ENCODE results near the gene MAGI2. TPM values are rescaled to one million over a fixed set of nuclear protein-coding genes. Genes with fewer than 3 reads are reported as not detected.

Gene MAGI2
- total and polyA plus RNA-seq, 2 of the 13 experiments (the other 11 are each of a cell fraction or from before 2014, with no cell fraction given) = 1.5 to 3.8 TPM

DNA sequence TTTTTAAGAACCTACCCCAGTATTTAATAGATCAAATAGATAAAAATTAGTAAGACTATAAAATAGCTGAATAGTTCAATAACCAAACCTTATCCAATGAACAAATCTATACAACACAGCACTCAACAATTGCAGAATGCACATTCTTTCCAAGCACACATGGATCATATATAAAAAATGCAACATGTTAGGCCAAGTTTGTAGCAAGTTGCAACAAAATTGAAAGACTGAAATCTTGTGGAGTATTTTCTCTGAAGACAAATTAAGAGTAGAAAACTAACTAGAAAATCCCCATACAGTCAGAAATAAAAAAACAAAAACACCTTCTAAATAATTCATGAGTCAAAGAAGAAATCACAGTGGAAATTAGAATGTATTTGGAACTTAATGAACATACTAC, 1337.6 kb downstream of the MAGI2 start (continued):
- TF ChIP-seq, protein P1, sequence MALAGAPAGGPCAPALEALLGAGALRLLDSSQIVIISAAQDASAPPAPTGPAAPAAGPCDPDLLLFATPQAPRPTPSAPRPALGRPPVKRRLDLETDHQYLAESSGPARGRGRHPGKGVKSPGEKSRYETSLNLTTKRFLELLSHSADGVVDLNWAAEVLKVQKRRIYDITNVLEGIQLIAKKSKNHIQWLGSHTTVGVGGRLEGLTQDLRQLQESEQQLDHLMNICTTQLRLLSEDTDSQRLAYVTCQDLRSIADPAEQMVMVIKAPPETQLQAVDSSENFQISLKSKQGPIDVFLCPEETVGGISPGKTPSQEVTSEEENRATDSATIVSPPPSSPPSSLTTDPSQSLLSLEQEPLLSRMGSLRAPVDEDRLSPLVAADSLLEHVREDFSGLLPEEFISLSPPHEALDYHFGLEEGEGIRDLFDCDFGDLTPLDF (CRISPR knock-in tag; IDR thresholded peaks at IDR 0.05) = no peak
- TF ChIP-seq IKZF1 (IDR thresholded peaks at IDR 0.05) = no peak
- no peak for TF ChIP-seq STAT5B (CRISPR knock-in tag; IDR thresholded peaks at IDR 0.05)
- TF ChIP-seq, protein P2, sequence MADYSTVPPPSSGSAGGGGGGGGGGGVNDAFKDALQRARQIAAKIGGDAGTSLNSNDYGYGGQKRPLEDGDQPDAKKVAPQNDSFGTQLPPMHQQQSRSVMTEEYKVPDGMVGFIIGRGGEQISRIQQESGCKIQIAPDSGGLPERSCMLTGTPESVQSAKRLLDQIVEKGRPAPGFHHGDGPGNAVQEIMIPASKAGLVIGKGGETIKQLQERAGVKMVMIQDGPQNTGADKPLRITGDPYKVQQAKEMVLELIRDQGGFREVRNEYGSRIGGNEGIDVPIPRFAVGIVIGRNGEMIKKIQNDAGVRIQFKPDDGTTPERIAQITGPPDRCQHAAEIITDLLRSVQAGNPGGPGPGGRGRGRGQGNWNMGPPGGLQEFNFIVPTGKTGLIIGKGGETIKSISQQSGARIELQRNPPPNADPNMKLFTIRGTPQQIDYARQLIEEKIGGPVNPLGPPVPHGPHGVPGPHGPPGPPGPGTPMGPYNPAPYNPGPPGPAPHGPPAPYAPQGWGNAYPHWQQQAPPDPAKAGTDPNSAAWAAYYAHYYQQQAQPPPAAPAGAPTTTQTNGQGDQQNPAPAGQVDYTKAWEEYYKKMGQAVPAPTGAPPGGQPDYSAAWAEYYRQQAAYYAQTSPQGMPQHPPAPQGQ (CRISPR knock-in tag; IDR thresholded peaks at IDR 0.05; ENCODE audit: borderline replicate concordance) = no peak
- no peak for TF ChIP-seq ZNF343 (CRISPR knock-in tag; IDR thresholded peaks at IDR 0.05)
- TF ChIP-seq SMAD9 (CRISPR knock-in tag; IDR thresholded peaks at IDR 0.05) = no peak
- TF ChIP-seq REL (CRISPR knock-in tag; conservative IDR thresholded peaks at IDR 0.05) = no peak

DNA sequence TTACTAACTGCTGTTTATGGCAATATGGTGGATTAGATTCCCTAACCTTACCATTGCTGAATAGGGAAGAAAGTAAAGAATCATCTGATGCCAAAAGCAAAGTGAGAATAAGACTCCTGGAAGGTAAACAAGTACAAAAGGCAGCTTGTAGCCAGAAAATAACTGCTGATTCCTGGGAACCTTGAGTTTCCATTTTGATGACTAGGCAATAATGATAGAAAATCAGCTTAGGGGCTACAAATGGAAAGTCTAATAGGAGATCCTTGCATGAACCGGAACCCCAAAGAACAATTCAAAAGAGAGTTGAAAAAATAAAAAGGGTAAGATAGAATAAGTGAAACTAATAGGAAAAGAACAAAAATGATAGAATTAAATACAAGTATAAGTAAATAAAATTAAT, 1338.5 kb downstream of the MAGI2 start:
- FAIRE-seq (no peak), ATAC-seq (no peak), DNase-seq (ENCODE audit: low spot score) (no peak)
- Histone ChIP-seq H3K27me3 (ENCODE audit: control insufficient read depth in 1 of 2, insufficient read depth in 2 of 2, low read length in 2 of 2) (no peaks in the 10 kb centered on the region), H3K9me3 (ENCODE audit: low read length) (no peaks in the 10 kb centered on the region), H3K4me3 (replicated peaks in 1 of 3; ENCODE audit: insufficient read depth in 1 of 3, low read depth in 2 of 3, low read length in 3 of 3) (no peak overlapping the region), H3K4me1 (ENCODE audit: insufficient read depth, low read length) (peaks cover 8% of the 10 kb centered on the region; the same call in 1 of the 2 replicates), H3K27ac (ENCODE audit: extremely low read length, insufficient read depth, low read length) (no peak overlapping the region), H3K79me2 (ENCODE audit: insufficient read depth, low read length) (no peaks in the 10 kb centered on the region), H4K20me1 (ENCODE audit: insufficient read depth, low read length) (no peaks in the 10 kb centered on the region), H2AFZ (ENCODE audit: low read length) (no peak overlapping the region), H3K36me3 (replicated peaks in 1 of 2; ENCODE audit: control insufficient read depth in 1 of 2, insufficient read depth in 2 of 2, low read length in 2 of 2) (no peaks in the 10 kb centered on the region), H3K9ac (ENCODE audit: insufficient read depth, low read depth, low read length) (no peak overlapping the region), H3K4me2 (ENCODE audit: low read depth, low read length) (no peak overlapping the region)
- in situ Hi-C loops (cut with HindIII; ENCODE audit: extremely low pct_ligation_motif_present, low pct_unique_long_range_greater_than_20kb) (no loop called here), intact Hi-C loops (cut with micrococcal nuclease; ENCODE audit: unreplicated experiment) (no loop called here)
- CTCF ChIA-PET (ENCODE audit: low intra/inter-chr PET ratio, low total read pairs) = no interaction called here
- 92% methylated on average over 1 of the region's 1 CpG for WGBS (ENCODE audit: low lambda C conversion rate)
- peak; percentile 94 to 98 for TF ChIP-seq MAFK (conservative IDR thresholded peaks at IDR 0.05 in 1 of 2, IDR thresholded peaks at IDR 0.05 in 1 of 2; ENCODE audit: low read length in 2 of 2)
- TF ChIP-seq, protein P3, sequence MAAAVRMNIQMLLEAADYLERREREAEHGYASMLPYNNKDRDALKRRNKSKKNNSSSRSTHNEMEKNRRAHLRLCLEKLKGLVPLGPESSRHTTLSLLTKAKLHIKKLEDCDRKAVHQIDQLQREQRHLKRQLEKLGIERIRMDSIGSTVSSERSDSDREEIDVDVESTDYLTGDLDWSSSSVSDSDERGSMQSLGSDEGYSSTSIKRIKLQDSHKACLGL (CRISPR knock-in tag; IDR thresholded peaks at IDR 0.05) = no peak
- peak; percentile 98 for TF ChIP-seq MAFF (IDR thresholded peaks at IDR 0.05; ENCODE audit: low read depth, low read length)
- POLR2A ChIA-PET = no interaction called here
- no TSS peak for BruUV-seq (replicated peaks)
